ENCODE results near the gene GDPD3. TPM values are rescaled to one million over a fixed set of nuclear protein-coding genes. Genes with fewer than 3 reads are reported as not detected.

GDPD3 gene
- total RNA-seq, 2 donors from 2014 or later, result 1.7 TPM; not detected in 1

- TF ChIP-seq CTCF (IDR thresholded peaks at IDR 0.05), result no peak
- no peak for DNase-seq (ENCODE audit: low spot score)
- Histone ChIP-seq H3K36me3 (no peaks in the 10 kb centered on the region), H3K4me1 (peaks cover 0 to 22% of the 10 kb centered on the region in 2 donors), H3K27me3 (no peaks in the 10 kb centered on the region), H3K9me3 (no peaks in the 10 kb centered on the region), H3K27ac (peak overlapping the region in 1 of 2 donors; percentile 38), H3K4me3 (no peak overlapping the region)
Measured at GRCh38 chr16:30060836-30061554, 52.3 kb downstream of the GDPD3 start.

- no peaks in the 10 kb centered on the region for H3K27me3 ChIP-seq
- H3K4me3 ChIP-seq, result no peak overlapping the region
- peaks cover 0 to 22% of the 10 kb centered on the region in 2 donors for H3K4me1 ChIP-seq
- no peak for TF ChIP-seq CTCF (IDR thresholded peaks at IDR 0.05)
- DNase-seq (ENCODE audit: low spot score), result no peak
- H3K27ac ChIP-seq, result peak overlapping the region in 1 of 2 donors; percentile 38
- H3K9me3 ChIP-seq, result no peaks in the 10 kb centered on the region
- no peaks in the 10 kb centered on the region for H3K36me3 ChIP-seq
Measured at GRCh38 chr16:30060346-30060745, 53.0 kb downstream of the GDPD3 start.

GRCh38 chr16:30054959-30055553 lies 58.3 kb downstream of the GDPD3 start:
- H3K27ac ChIP-seq, result no peak overlapping the region
- no peaks in the 10 kb centered on the region for H3K9me3 ChIP-seq
- no peaks in the 10 kb centered on the region for H3K27me3 ChIP-seq
- H3K4me3 ChIP-seq, result no peak overlapping the region
- peaks cover 0 to 19% of the 10 kb centered on the region in 2 donors for H3K4me1 ChIP-seq
- DNase-seq (ENCODE audit: low spot score), result no peak
- peak in 1 of 2 donors; percentile 22 for TF ChIP-seq CTCF (IDR thresholded peaks at IDR 0.05)
- no peaks in the 10 kb centered on the region for H3K36me3 ChIP-seq

Other genes with a start within 250 kb of the GDPD3 start
- gene SEZ6L2, start 214.0 kb downstream of the GDPD3 start, total RNA-seq, result 1 to 10 TPM; 2.6 to 4.6 TPM
- gene ASPHD1, start 213.0 kb downstream of the GDPD3 start, total RNA-seq, result 1 to 10 TPM; 1.5 to 3.2 TPM
- 1 to 10 TPM; 6.4 to 6.5 TPM for gene KCTD13, start 187.3 kb downstream of the GDPD3 start, total RNA-seq
- gene TMEM219, start 151.5 kb downstream of the GDPD3 start, total RNA-seq, result 100 to 1,000 TPM; 100 to 107 TPM
- gene TAOK2, start 139.7 kb downstream of the GDPD3 start, total RNA-seq, result 10 to 100 TPM; 29.1 to 36.7 TPM
- gene HIRIP3, start 117.9 kb downstream of the GDPD3 start, total RNA-seq, result 10 to 100 TPM; 10.3 to 11.4 TPM
- gene INO80E, start 117.3 kb downstream of the GDPD3 start, total RNA-seq, result 100 to 1,000 TPM in 1 of 2 donors, 10 to 100 TPM in 1; 33.4 to 117 TPM
- not detected for gene DOC2A, start 102.5 kb downstream of the GDPD3 start, total RNA-seq
- not detected for gene C16orf92, start 90.3 kb downstream of the GDPD3 start, total RNA-seq
- not detected for gene TLCD3B, start 82.3 kb downstream of the GDPD3 start, total RNA-seq
- 1,000 to 10,000 TPM; 2,869 to 3,626 TPM for gene ALDOA, start 47.8 kb downstream of the GDPD3 start, total RNA-seq
- gene PPP4C, start 37.5 kb downstream of the GDPD3 start, total RNA-seq, result 10 to 100 TPM; 23.2 to 32.7 TPM
- under 1 TPM in 1 of 2 donors, not detected in 1; 0.43 TPM for gene TBX6, start 21.6 kb downstream of the GDPD3 start, total RNA-seq
- 100 to 1,000 TPM; 129 to 140 TPM for gene YPEL3, start 17.3 kb downstream of the GDPD3 start, total RNA-seq
- 10 to 100 TPM; 27.9 to 76.6 TPM for gene MAPK3, start 9.7 kb upstream of the GDPD3 start, total RNA-seq
- gene CORO1A, start 70.1 kb upstream of the GDPD3 start, total RNA-seq, result 10 to 100 TPM in 1 of 2 donors, 1 to 10 TPM in 1; 5.4 to 18.6 TPM
- 100 to 1,000 TPM; 143 to 187 TPM for gene BOLA2B, start 80.1 kb upstream of the GDPD3 start, total RNA-seq
- gene SLX1A, start 80.3 kb upstream of the GDPD3 start, total RNA-seq, result 10 to 100 TPM; 25.1 to 36.3 TPM
- gene SULT1A3, start 85.7 kb upstream of the GDPD3 start, total RNA-seq, result 1 to 10 TPM; 2.0 to 7.4 TPM
- 1 to 10 TPM in 1 of 2 donors, not detected in 1; 1.7 TPM for gene NPIPB13, start 134.9 kb upstream of the GDPD3 start, total RNA-seq
- gene CD2BP2, start 241.8 kb upstream of the GDPD3 start, total RNA-seq, result 10 to 100 TPM; 22.0 to 39.3 TPM